Prostate gland (tissue), 2 donors: ENCODE measurements around the gene RTN1. TPM values are rescaled to one million over a fixed set of nuclear protein-coding genes. Genes with fewer than 3 reads are reported as not detected.

Experiments
- DNase-seq: peaks from one replicate; pipeline ENCODE4 v3.0.0-alpha.2; 2019; ENCODE audit warnings: low spot score
- H3K27ac ChIP-seq, 2 donors: fragments of 200-600 bp; sonication (generic); 2 replicates each; pipeline ENCODE4 v1.5.1; 2017 to 2019
- H3K27me3 ChIP-seq: fragments of 200-600 bp; sonication (generic); replicated peaks from 2 replicates; pipeline ENCODE4 v1.5.1; 2019; ENCODE audit not compliant: insufficient read depth
- H3K36me3 ChIP-seq, 2 donors: fragments of 200-600 bp; sonication (generic); 1 replicate in 1 of 2; 2 replicates in 1 of 2; pipeline versions ENCODE4 v1.5.1 to v1.8.1; 2017 to 2019
- H3K4me1 ChIP-seq: fragments of 200-600 bp; sonication (generic); replicated peaks from 2 replicates; pipeline ENCODE4 v1.5.1; 2019
- H3K4me3 ChIP-seq, 2 donors: fragments of 200-600 bp; sonication (generic); 2 replicates each; pipeline ENCODE4 v1.5.1; 2017 to 2019
- H3K9me3 ChIP-seq: fragments of 200-600 bp; sonication (generic); 2 replicates; pipeline ENCODE4 v1.5.1; 2017
- POLR2A ChIP-seq: fragments of 450-650 bp; IDR thresholded peaks from one replicate; pipeline ENCODE4 v1.6.1; 2016; ENCODE audit warnings: antibody characterized with exemption, mild to moderate bottlenecking
- POLR2AphosphoS5 ChIP-seq: sonication (generic); formaldehyde crosslinking; IDR thresholded peaks from one replicate; pipeline ENCODE4 v1.6.1; 2017; ENCODE audit warnings: antibody characterized with exemption
- WGBS: methylation state at CpG from one replicate; pipeline ENCODE4 v1.1.5; 2018; 5-methylcytosine and 5-hydroxymethylcytosine counted together
- intact Hi-C: fragments of 100-400 bp; cut with DNase I; formaldehyde crosslinking; loops from one replicate; pipeline ENCODE4 v1.14.2; 2022
- total RNA-seq, 2 donors: library from RNA; depleted of rRNA; stranded (reverse); fragments of >200 nt; gene quantifications; one replicate each; pipeline ENCODE4 v1.1.0, GENCODE V29; 2016
- TF ChIP-seq, protein P1 (sequence below), 4 experiments: fragments of 200-600 bp in 2 of 4; fragments of 450-650 bp in 2 of 4; sonication (generic) in 2 of 4; IDR thresholded peaks; 1 replicate in 3 of 4; 2 replicates in 1 of 4; pipeline ENCODE4 v1.5.1; 2016 to 2019; ENCODE audit warnings: antibody characterized with exemption in 4 of 4, mild to moderate bottlenecking in 2 of 4, moderate library complexity in 2 of 4

The RTN1 gene
- total RNA-seq, 2 donors from 2014 or later = 21.6 to 121 TPM

DNA sequence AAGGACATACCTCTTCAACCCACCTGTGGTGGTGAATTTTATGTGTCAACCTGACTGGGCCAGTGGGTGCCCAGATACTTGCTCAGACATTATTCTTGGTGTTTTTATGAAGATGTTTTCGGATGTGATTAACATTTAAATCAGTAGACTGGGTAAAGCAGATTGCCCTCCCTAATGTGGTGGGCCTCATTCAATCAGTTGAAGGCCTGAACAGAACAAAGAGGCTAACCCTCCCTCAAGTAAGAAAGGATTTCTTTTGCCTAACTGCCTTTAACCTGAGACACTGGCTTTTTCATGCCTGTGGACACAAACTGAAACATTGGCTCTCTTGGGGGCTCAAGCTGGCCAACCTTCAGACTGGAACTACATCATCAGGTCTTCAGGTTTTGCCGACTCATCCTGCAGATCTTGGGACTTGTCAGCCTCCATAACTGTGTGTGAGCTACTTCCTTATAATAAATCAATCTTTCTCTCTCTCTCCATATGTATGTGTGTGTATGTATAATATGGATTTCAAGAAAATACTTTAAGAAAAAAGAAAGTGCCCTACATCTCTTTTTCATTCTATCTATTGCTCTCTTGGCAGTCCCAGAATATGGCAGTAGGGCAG lies 39.4 kb downstream of the RTN1 start:
- intact Hi-C loops = no loop called here
- Histone ChIP-seq H3K27me3 (no peaks in the 10 kb centered on the region), H3K36me3 (no peaks in the 10 kb centered on the region), H3K4me3 (no peak overlapping the region), H3K9me3 (no peaks in the 10 kb centered on the region), H3K4me1 (no peaks in the 10 kb centered on the region), H3K27ac (no peak overlapping the region)
- no peak for DNase-seq
- TF ChIP-seq POLR2AphosphoS5 (no peak), POLR2A (no peak)
- TF ChIP-seq, protein P1, sequence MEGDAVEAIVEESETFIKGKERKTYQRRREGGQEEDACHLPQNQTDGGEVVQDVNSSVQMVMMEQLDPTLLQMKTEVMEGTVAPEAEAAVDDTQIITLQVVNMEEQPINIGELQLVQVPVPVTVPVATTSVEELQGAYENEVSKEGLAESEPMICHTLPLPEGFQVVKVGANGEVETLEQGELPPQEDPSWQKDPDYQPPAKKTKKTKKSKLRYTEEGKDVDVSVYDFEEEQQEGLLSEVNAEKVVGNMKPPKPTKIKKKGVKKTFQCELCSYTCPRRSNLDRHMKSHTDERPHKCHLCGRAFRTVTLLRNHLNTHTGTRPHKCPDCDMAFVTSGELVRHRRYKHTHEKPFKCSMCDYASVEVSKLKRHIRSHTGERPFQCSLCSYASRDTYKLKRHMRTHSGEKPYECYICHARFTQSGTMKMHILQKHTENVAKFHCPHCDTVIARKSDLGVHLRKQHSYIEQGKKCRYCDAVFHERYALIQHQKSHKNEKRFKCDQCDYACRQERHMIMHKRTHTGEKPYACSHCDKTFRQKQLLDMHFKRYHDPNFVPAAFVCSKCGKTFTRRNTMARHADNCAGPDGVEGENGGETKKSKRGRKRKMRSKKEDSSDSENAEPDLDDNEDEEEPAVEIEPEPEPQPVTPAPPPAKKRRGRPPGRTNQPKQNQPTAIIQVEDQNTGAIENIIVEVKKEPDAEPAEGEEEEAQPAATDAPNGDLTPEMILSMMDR (IDR thresholded peaks at IDR 0.05) = no peak
- WGBS = 82% methylated on average over 2 of the region's 2 CpGs

DNA sequence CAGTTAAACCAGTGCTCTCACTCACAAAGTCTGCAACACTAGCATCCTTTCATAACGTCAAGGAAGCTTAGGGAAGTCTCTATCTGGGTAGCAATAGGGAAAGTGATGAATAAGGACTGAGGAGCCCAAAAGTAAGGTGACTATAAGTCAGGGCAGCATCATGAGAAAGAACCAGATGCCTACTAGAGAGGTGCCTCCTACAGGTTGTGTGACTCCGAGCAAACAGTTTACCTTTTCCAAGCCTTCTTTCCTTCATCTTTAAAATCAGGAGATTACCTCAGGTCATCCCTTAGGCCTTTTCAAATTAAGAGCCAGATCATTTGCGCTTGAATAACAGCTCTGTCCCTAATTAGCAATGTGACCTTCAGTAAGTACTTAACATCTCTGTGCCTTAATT lies 40.2 kb downstream of the RTN1 start:
- intact Hi-C loops = no loop called here
- no peaks in the 10 kb centered on the region for H3K9me3 ChIP-seq
- H3K4me1 ChIP-seq = no peaks in the 10 kb centered on the region
- TF ChIP-seq, protein P1 (IDR thresholded peaks at IDR 0.05) = no peak
- TF ChIP-seq POLR2AphosphoS5 = no peak
- no peak for TF ChIP-seq POLR2A
- no peak overlapping the region for H3K4me3 ChIP-seq
- no peaks in the 10 kb centered on the region for H3K27me3 ChIP-seq
- WGBS = 80% methylated on average over 3 of the region's 3 CpGs
- H3K36me3 ChIP-seq = no peaks in the 10 kb centered on the region
- H3K27ac ChIP-seq = no peak overlapping the region
- no peak for DNase-seq

- no peaks in the 10 kb centered on the region for H3K36me3 ChIP-seq
- no peaks in the 10 kb centered on the region for H3K4me1 ChIP-seq
- no peak overlapping the region for H3K4me3 ChIP-seq
- intact Hi-C loops = no loop called here
- H3K27ac ChIP-seq = no peak overlapping the region
- TF ChIP-seq, protein P1 (IDR thresholded peaks at IDR 0.05) = no peak
- H3K27me3 ChIP-seq = no peaks in the 10 kb centered on the region
- DNase-seq = no peak
- no peaks in the 10 kb centered on the region for H3K9me3 ChIP-seq
- 73% methylated on average over 4 of the region's 4 CpGs for WGBS
Observed at GRCh38 chr14:59829469-59830337, 40.9 kb downstream of the RTN1 start.

DNA sequence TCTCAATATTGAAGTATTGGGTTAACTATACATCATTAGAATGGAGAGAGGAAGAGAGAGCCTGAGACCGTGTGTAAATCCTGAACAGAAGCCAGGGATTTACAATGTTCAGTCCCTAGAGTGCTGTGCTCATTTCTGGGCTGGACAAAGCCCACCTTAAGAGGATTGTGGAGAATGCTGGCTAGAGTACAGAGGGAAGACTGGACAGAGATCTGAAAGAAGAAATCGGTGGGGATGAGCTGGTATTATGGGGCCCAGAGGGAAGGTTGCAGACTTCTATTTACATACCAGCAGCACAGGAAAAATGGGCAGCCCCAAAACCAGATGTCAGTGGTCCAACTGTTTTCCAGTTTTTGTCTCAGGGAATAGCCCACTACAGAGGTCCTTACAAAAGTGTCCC lies 42.3 kb downstream of the RTN1 start:
- Histone ChIP-seq H3K9me3 (no peaks in the 10 kb centered on the region), H3K27me3 (no peaks in the 10 kb centered on the region), H3K4me3 (no peak overlapping the region), H3K36me3 (no peaks in the 10 kb centered on the region), H3K4me1 (no peaks in the 10 kb centered on the region), H3K27ac (no peak overlapping the region)
- intact Hi-C loops = no loop called here
- 15% methylated on average over 2 of the region's 2 CpGs for WGBS
- DNase-seq = no peak
- TF ChIP-seq POLR2AphosphoS5 (no peak), POLR2A (no peak)
- TF ChIP-seq, protein P1 (IDR thresholded peaks at IDR 0.05) = no peak

GRCh38 chr14:59827401-59827800 lies 43.2 kb downstream of the RTN1 start:
- H3K36me3 ChIP-seq = no peaks in the 10 kb centered on the region
- no peaks in the 10 kb centered on the region for H3K27me3 ChIP-seq
- no peaks in the 10 kb centered on the region for H3K9me3 ChIP-seq
- H3K4me3 ChIP-seq = no peak overlapping the region
- H3K4me1 ChIP-seq = no peaks in the 10 kb centered on the region
- TF ChIP-seq POLR2A = no peak
- no peak for TF ChIP-seq POLR2AphosphoS5
- TF ChIP-seq, protein P1 (IDR thresholded peaks at IDR 0.05) = no peak
- WGBS = 62% methylated on average over 3 of the region's 3 CpGs
- no peak overlapping the region for H3K27ac ChIP-seq
- no peak for DNase-seq
- intact Hi-C loops = no loop called here
